NCI-H510A treated with DMSO at 0.1 percent for 48 hours (cell line): ENCODE results near the gene DSEL.

ENCODE experiments used
- DNase-seq: peaks from one replicate; lab custom pipeline; 2025; lab: John Stamatoyannopoulos, UW

Gene DSEL

DNA sequence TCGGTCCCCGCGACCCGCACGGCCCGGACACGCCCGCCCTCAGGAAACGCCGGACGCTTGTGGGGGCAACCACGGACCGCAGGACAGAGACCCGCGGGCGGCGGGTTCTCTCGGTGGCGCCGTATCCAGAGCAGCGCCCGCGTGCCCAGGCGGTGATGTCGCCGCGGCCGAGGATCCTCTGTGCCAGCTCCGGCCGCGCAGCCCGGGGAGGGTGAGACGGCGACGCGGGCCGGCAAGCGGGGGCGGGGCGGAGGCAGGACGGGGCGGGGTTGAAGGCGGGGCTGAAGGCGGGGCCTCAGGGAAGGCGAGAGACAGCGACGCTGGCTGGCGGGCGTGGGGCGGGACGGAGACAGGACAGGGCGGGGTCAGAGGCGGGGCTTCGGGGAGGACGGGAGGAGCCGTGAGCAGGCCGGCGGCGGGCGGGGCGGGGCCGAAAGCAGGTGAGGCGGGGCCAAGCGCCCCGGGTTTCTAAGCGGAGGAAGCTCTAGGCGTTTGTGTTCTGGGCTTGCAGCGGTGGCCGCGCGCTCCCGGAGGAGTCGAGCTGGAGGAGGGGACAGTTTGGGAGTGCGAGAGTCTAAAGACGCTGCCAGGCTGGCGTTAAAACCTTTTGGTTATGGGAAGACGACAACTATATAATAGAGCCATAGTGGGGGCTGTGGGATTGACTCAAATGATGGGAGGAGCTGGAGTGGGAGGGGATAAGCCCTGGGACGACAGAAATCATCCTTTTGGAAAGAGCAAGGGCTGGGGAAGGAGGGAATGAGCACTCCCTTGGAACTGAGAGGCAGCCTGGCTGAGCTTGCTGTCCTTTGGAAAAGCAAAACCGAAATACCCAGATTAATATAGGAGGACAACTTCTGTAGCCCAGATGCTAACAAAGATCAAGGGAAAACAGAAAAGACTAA lies at the start of gene DSEL:
DSEL (minus strand) TSS at position 182 of the 905 bp plus-strand sequence. CDS start 2,112 bp downstream, outside the sequence.
- peak; percentile 94 for DNase-seq

DNA sequence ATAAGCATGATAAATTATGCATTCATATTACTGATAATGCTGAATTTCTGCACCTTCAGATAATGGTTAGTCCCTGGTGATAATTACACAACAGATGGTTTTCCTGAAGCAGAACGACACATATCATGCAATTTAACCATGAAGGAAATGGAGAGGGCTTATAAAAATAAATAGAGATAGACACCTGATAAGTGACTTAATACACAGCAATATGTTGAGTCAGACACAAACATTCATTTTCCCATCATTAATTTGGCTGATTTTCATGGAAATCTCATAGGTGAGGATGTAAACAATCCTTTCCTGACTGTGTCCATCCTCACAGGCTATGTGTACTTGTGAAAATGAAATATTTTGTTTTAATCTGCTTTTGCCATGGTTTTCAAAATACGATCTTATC lies 36.9 kb upstream of the DSEL start:
- DNase-seq, result no peak

DNA sequence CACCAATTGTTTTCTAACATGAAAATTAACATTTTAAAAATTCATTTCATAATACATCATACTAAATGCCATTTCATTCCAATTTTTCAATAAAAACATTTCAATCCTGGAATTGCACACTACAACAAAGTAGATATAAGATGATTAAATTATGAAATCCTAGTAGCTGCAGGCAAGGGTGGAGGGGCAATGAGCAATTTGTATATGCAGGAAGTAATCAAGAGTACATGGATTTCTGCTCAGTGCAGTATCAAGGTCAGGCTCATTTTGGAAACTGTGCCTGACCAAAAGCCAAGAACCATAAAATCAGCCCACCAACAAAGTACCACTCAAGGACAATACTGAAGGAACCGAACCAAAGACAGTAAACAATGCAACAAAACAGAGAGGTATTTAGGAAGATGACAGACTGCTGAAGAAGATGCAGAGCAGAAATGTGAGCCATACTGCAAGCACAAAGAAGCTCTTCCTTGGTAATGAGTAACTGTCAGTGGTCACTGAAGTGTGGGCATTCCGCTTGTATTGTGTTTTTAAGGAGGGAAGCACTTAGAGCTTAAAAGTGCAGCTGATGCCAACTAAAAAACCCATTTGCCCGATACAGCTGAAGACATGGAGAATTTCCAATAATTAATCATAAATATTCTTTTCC lies 34.5 kb upstream of the DSEL start:
- no peak for DNase-seq

DNA sequence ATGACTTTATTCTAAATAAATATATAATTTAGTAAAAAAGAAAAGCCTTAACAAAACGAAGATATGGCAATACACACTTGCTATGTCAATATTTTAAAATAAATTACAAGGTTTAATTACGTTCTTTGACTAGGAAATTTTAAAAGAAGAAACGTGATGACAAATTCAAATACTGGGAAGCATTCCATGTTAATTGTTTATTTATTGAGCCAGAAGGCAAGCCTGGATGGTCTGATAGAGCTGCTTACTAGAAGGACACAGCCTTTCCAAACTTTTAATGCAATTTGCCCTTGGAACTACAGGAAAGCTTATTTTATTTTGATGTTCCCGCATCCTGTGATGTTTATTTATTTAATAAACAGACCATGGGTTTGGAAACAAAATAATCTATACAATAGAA lies 33.4 kb upstream of the DSEL start:
- no peak for DNase-seq

DNA sequence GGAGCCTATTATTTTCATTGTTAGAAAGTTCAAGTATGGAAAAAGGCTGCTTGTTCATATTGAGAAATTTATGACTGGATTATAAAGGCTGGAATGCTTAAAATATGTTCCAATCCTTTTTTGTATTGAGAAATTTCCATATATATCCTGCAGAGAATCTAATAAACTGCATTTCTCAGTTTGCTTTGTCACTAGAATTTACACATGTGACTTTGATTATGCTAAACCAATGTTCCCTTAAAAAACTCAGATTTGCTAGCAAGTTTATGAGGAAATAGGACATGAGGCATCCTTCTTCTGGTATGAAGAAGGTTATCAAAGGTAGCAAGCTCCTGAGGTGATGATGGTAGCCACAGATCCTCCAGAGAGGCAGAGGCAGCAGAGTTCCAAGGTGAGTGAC lies 29.2 kb upstream of the DSEL start:
- no peak for DNase-seq

DNA sequence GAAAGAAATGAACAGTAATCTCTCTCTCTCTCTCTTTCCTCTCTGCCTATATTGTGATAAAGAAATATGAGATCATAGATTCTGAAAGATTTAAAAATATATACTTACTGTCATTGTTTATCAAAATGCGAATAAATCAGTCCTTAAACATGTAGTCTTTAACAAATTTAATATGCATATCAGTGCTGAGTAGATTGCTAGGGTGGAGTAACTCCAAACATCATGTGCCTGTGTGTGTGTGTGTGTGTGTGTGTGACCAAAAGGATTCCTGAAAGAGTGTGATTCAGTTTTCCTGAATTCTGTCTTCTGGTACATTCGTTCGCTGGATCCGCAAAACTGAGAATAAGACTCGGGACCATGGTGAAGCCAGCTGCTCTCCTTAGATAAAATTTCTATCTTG lies 24.0 kb upstream of the DSEL start:
- DNase-seq, result no peak

DNA sequence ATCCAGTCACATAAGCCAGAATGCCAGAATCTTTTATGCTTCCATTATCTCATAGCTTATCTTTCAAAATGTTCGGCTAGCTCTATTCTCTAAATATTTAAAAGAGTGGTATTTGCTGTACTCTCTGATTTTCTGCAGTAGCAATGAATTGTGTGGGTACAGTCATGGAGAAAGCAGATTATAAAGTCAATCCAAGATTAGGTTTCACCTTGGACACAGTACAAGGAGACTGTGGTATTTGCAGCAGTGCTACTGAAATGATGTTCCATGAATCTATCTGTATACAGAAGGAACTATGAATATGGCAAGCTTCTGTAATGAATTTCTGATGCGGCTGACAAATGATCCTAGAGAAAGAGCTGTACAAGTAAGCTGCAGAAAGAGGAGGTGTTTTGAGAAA lies 15.4 kb upstream of the DSEL start:
- DNase-seq, result no peak

DNA sequence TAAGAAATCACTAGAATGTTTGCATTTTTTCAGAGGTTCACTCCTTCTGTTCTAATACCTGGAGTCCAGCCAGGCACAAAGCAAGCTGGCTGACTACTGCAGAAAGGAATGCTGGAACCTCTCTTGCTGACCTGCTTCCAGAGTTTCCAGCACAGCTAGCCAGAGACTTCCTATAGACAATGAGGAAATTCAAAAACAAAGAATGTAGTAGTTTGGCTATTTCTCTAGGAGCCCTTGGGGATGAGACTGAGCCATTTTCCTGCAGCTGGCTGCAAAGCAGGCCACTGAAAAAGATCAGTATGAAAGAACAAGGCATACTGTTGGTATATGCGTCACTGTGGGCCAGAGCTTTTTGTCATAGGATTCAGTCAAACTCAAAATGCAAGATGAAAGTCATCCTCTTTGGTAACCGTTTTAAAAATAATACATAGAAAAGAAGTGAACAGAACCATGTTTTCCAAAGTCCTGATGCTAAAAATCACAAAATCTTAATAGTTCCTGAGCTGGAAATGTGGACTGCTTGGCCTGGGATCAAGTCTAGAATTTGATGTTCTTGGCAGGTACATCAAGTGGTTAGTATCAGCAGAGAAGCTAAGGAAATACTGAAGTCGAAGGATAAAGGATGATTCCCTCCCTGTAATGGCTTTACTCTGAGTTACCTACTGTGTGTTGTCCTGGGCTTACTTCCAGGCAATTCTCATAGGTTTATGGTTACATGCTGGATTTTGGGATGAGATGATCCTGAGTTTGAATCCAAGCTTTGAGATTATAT lies 9.0 kb upstream of the DSEL start:
- DNase-seq, result no peak

DNA sequence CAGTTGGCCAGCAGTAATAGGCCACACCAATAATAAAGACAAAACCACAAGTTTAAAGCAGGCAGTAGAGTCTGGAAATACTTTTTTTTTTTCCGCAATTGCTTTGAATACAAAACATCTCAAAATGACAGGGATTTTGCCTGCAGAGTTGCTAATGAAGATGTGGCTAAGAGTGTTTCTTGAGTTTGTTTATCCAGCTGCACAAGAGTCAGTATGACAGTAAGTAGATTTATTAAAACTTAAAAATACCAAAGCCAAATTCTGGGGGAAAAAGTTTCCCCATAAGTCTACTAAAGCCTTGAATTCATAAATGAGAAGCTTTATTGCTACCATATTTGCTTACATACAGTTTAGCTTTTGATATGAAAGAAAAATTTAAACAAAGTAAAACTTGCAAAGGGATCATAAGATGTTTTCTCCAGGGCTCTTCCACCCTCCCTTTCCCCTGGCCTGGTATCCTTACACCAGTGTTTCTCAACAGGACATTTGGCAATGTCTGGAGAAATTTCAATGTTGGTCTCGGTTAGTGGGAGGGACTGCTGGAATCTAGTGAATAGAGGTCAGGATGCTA lies 3.9 kb upstream of the DSEL start:
- DNase-seq, result no peak

DNA sequence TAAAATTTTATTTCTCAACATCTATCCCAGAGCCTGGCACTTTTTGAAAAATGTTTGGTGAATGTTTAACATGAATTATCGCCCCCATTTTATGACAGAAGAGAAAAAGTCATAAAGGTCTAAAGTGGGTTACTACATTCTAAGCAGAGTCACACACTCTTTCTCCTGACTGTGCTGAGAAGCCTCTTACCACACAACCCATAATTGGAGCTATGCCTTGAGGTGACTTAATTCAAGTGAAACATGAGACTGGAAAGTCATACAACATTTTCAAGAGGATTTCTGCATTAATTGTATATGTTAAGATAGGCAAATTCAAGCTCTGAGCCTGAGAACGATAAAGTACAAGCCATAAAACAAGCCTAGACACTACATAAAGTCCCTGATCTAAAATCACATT lies 3.1 kb upstream of the DSEL start:
- no peak for DNase-seq

DNA sequence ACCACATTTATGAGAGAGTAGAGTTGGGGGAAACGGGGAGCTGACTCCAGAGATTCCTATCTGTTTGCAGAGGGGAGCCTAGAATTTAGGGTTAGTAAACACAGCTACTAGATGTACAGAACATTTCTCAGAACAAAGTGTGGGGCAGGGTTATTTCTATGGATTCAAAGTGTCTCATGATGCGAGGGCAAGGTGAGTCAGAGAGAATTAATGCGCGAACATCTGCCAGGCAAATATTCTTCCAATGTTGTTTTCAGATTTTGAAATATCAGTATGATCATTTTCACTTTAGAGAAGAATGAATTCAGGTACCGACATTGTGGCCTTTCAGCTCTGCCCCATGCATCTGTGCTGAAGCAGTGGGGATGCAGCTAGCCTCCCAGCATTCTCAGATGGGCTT lies 2.0 kb upstream of the DSEL start:
- no peak for DNase-seq

DNA sequence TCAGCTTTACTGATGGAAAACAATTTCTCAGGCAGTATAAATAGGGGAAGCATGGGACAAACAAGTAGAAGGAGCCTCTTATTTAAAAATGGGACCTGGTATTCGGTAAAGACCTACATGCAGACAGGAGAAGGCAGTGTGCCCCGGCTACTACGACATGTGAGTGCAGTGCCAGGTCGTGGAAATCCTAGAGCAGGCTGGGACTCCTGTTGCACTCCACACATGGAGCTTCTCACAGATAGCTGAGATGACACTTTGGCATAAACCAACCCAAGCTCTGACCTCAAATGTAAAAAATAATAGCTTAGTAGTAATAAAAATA lies 885 bp upstream of the DSEL start:
- peak; percentile 62 for DNase-seq

DNA sequence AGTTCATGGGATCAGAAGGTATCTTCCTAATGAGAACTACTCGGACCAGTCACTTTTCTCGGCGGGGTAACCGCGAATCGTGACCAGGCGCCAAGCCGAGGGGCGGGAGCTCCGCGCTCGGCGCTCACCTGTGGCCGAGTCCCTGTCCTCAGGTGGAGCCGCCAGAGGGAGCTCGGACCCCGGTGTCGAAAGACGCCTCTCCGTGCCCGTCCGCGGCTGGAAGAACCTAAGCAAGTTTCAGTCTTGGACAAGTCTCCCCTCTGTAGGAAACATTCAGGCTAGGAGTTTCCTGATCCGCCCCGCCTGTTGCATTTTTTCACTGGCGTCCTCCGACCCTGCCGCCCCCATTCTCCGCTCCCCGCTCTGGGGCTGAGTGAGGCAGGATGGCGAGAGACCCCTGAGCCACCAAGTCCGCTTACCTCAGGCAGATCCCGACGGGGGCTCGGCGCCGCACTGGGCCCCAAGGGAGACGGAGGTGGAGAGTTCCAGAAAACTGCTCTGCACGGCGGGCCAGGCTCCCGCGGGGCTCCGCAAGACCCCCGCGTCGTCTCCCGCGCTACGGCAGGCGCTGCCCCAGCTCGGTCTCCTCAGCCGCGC lies 480 bp downstream of the DSEL start:
- peak; percentile 94 for DNase-seq

DNA sequence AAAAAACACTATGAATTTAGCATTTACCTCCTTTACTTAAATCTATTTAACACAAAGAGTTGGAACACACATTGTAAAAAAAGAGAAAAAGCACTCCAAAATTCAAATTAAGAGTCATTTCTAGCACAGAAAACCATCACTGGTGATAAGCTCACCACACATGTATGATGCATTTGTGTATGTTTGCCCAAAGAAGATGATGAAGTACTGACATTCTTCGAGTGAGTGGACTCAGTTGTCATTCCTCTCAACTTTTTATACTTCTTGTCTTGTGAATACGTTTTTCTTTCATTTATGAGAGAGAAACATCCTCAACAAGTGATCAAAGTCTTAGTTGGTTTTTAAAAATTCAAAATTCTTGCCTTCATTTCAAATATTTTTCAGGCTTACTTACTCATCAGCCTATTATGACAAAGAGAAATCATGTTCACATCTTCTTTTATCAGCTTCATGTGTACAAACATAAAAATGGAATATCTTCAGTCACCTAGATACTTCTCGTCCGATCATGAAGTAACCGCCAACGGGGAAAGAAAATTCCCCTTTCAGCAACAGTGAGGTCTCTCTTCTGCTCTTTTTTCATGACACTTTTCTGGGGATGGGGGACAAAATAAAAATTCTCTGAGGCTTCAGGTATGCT lies 1.5 kb downstream of the DSEL start:
- DNase-seq, result peak; percentile 60

DNA sequence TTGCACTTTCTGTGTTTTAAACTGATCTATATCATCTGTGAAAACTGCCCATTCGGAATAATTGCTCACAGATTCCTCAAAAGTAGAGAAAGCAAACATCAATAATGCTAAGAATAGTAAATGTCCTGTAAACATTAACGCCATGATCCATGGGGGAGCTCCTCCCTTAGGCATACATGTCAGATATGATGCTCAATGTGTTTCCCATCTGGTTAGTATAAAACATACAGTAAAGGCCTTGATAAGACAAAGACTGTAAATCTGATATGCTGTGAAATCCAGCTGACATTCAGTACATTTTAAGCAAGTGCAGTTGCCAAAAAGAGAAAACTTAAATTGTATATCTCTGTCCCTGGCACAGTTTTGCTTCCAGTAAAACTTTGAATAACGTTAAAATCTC lies 2.1 kb downstream of the DSEL start:
- no peak for DNase-seq

DNA sequence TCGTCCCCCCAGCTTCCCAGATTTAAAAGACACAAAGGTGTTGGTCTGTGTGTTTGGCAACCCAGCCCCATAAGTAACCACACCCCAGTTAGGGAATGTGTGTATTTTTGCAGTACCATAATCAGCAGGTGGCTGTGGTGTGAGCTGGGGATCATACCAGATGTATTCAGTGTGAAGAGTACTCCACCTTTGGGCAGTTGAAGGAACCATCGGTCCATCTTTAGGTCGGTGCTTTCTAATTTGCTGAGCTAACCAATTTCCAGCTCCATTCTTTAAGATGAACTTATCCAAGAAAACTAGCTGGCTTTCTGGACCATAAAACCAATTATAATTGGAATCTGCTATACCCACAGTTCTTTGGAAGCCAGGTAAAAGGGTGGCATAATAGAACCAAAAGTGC lies 3.2 kb downstream of the DSEL start:
- DNase-seq, result no peak

DNA sequence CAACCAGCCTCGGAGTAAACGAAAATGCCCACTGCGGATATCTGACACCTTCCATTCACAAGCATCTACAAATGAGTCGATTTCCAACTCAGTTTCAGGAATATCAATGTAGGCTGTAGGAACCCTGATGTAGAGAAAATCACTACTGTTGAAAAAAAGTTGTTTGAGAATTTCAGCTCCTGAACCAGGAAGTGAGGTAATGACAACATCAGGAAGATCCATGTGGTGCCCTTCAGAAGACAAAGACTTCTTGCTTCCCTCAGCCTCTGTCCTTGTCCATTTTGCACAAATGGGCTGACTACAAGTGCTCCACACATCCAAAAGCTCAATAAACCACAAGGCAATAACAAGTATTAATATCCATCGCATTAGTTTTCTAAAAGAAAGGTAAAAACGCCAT lies 4.7 kb downstream of the DSEL start:
- no peak for DNase-seq

DNA sequence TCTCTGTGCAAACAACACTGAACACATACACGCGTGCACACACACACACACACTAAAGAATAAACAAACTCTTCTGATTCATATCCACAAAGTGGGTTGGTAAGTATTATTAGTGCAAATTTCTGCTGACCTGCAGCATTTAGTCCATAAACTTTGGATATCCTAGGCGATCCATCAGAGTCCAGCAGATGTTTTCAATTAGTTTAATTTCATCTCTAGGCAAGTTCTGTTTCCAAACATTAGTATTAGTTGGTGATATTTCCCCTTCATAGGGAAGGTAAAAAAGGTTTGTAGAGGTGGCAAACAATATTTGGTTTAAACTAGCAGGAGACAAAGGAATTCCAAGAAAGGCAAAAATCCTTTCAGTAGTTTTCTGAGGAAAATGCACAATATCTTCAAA lies 5.7 kb downstream of the DSEL start:
- DNase-seq, result no peak

DNA sequence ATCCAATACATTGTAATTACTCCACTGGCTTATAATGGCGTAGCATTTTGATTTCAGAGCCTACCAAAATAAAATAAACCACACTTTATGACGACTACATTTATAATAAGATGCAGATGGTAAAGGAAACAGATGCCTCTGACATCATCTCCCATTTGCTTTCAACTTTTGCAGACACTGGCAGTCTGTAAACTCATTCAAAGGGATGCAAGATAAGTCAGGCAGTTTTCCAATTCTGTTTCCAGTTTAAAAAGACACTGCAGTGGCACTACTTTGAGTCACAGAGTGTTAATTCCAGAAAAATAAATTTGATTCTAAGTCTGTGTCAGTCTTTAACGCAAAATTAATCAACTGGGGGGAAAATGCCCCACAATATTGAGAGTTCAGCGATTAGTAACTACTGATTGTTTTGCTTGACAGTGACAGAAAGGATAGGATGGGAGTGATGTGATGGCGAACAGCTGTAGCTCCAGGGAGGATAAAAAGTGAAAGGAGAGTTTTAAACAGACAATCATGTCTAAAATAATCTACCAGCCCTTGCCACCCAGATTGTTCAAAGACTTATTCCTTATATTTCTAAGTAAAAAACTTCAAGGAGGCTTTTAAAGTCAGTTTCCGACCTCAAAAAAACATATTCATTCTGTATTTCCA lies 6.7 kb downstream of the DSEL start:
- DNase-seq, result no peak

DNA sequence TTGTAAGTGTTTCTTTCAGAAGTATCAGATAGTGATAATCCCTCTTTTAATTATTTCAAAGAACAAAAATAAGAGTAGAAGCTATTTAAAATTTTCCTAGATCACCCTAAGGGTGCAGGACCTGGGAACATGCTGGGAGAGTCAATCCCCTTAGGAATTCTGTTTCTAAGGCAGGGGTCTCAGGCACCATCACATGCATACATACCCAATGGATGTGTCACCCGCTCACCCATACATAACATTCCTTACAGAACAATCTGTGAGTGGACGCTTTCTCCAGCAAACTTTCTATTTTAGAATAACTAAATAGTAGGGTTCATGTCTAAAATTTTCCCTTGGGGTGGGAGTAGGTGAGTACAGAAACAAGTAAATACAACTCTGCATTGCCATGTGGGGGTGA lies 8.4 kb downstream of the DSEL start:
- no peak for DNase-seq

DNA sequence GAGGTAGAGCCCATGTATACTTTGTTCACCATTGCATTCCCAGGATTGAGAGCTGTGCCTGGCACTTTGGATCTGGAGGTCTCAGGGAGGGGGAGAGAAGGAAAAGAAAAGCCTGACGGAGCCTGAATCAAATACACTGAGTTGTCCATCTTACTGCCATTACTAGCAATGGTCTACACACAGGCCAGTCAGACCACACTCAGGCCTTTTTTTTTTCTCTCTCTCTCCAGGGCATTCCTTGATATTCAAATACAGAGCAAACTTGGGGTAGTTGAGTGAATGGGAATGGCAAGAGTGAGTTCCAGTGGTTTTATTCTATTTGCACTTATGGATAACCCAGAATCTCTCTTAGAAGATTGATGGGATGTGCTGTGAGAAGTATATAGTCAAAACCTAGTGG lies 11.8 kb downstream of the DSEL start:
- DNase-seq, result no peak
